Transverse colon (tissue), 4 donors: ENCODE measurements around the gene PCBP3.

Source experiments
- POLR2AphosphoS5 ChIP-seq, 3 donors: sonication (generic); formaldehyde crosslinking; IDR thresholded peaks; one replicate each; pipeline ENCODE4 v1.6.1; 2016; ENCODE audit warnings: antibody characterized with exemption in 3 of 3
- TF ChIP-seq, protein P1 (sequence below), 5 experiments: fragments of 200-600 bp in 3 of 5; fragments of 450-650 bp in 2 of 5; sonication (generic) in 3 of 5; IDR thresholded peaks; 1 replicate in 2 of 5; 2 replicates in 3 of 5; pipeline ENCODE4 v1.5.1; 2016 to 2017; ENCODE audit warnings: antibody characterized with exemption in 5 of 5, inconsistent platforms in 3 of 5, mild to moderate bottlenecking in 2 of 5, moderate library complexity in 1 of 5

DNA sequence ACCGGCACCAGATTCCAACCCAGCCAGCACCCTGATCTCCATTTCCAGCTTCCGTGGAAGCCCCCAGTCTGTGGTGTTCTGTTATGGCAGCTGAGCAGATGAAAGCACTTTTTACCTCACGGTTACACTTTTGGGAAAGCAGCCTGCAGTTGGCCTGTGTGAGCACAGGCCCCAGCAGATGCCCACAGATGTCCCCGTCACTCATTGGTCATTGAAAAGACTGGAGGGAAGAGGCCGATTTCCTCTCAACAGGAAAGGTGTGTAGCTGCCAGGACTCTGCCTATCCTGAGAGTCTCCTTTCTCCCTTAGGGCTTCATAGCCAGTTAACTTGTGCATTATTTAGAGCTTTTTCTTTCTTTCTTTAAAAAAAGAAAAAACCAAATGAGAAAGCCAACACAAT, 123.0 kb downstream of the PCBP3 start:
- TF ChIP-seq, protein P1, sequence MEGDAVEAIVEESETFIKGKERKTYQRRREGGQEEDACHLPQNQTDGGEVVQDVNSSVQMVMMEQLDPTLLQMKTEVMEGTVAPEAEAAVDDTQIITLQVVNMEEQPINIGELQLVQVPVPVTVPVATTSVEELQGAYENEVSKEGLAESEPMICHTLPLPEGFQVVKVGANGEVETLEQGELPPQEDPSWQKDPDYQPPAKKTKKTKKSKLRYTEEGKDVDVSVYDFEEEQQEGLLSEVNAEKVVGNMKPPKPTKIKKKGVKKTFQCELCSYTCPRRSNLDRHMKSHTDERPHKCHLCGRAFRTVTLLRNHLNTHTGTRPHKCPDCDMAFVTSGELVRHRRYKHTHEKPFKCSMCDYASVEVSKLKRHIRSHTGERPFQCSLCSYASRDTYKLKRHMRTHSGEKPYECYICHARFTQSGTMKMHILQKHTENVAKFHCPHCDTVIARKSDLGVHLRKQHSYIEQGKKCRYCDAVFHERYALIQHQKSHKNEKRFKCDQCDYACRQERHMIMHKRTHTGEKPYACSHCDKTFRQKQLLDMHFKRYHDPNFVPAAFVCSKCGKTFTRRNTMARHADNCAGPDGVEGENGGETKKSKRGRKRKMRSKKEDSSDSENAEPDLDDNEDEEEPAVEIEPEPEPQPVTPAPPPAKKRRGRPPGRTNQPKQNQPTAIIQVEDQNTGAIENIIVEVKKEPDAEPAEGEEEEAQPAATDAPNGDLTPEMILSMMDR (IDR thresholded peaks at IDR 0.05): no peak
- TF ChIP-seq POLR2AphosphoS5 (IDR thresholded peaks at IDR 0.05): no peak
